Dedifferentiated amniotic fluid mesenchymal stem cell (primary cell): Measurements from ENCODE around the gene SIRT5.
A peak's percentile ranks its signal among the peaks of the same experiment; 100 is the strongest.

Experiments
- DNase-seq: peaks from one replicate; pipeline ENCODE4 v3.0.0-alpha.2; 2016; ENCODE audit errors: extremely low spot score

The SIRT5 gene

GRCh38 chr6:13589801-13590200, 15.4 kb downstream of the SIRT5 start:
- DNase-seq, result no peak

- no peak for DNase-seq
These were observed 16.3 kb downstream of the SIRT5 start for GRCh38 chr6:13590574-13591153.

GRCh38 chr6:13591205-13591921, 17.0 kb downstream of the SIRT5 start:
- DNase-seq, result no peak

GRCh38 chr6:13593103-13593502, 18.7 kb downstream of the SIRT5 start:
- no peak for DNase-seq

- DNase-seq, result no peak
These were observed 19.3 kb downstream of the SIRT5 start for GRCh38 chr6:13593720-13594119.

GRCh38 chr6:13597073-13597472, 22.7 kb downstream of the SIRT5 start:
- DNase-seq, result no peak

GRCh38 chr6:13600036-13600435, 25.6 kb downstream of the SIRT5 start:
- no peak for DNase-seq

GRCh38 chr6:13604135-13604534, 29.7 kb downstream of the SIRT5 start:
- no peak for DNase-seq

- DNase-seq, result no peak
These were observed 30.4 kb downstream of the SIRT5 start for GRCh38 chr6:13604546-13605416.

- no peak for DNase-seq
These were observed 31.2 kb downstream of the SIRT5 start for GRCh38 chr6:13605634-13606033.

- DNase-seq, result no peak
These were observed 37.3 kb downstream of the SIRT5 start for GRCh38 chr6:13611715-13612114.

GRCh38 chr6:13613029-13613594, 38.7 kb downstream of the SIRT5 start:
- no peak for DNase-seq

GRCh38 chr6:13614126-13614925, 39.9 kb downstream of the SIRT5 start:
- DNase-seq, result peak; percentile 38

GRCh38 chr6:13614926-13615791, 40.8 kb downstream of the SIRT5 start, which contains the start of gene NOL7:
Gene NOL7, plus strand, starts transcription at chr6:13615335. Its CDS starts 24 bp downstream, at chr6:13615359.
- peak; percentile 99 for DNase-seq

- DNase-seq, result peak; percentile 45
These were observed 41.4 kb downstream of the SIRT5 start for GRCh38 chr6:13615792-13616120.

- DNase-seq, result no peak
These were observed 42.7 kb downstream of the SIRT5 start for GRCh38 chr6:13617066-13617465.

GRCh38 chr6:13624871-13625288, 50.5 kb downstream of the SIRT5 start:
- no peak for DNase-seq

GRCh38 chr6:13629459-13630116, 55.2 kb downstream of the SIRT5 start:
- DNase-seq, result no peak

GRCh38 chr6:13630499-13630898, 56.1 kb downstream of the SIRT5 start:
- no peak for DNase-seq

- no peak for DNase-seq
These were observed 58.9 kb downstream of the SIRT5 start for GRCh38 chr6:13633343-13633742.
